ENCODE measurements around the gene ASPSCR1. TPM values are rescaled to one million over a fixed set of nuclear protein-coding genes. Genes with fewer than 3 reads are reported as not detected.

The ASPSCR1 gene
- total RNA-seq, 1 experiment from 2014 or later = 54.9 TPM

DNA sequence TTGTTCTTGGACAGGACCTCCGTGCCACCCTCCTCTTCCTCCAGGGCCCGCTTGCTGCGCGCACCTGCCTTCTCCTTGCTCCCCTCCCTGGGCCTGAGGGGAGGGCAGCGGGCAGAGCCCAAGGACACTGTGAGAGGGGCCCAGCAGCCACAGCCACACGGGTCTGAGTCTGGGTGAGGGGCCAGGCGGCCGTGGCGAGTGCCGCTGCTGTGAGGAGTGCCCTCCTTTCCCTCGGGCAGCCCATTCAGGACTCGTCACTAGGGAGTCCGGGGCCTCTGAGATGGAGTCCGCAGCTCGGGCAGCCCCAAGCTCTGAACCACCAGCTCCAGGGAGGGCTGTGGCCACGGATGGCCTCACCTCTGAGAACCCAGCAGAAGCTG is 82.6 kb downstream of the ASPSCR1 start:
- intact Hi-C loops (cut with micrococcal nuclease; ENCODE audit: unreplicated experiment) = no loop called here
- Histone ChIP-seq H3F3A (ENCODE audit: insufficient read depth, low read depth) (no peaks in the 10 kb centered on the region), H3K27me3 (ENCODE audit: insufficient read depth, low read depth) (no peaks in the 10 kb centered on the region), H3K27ac (no peak overlapping the region), H3K4me2 (no peak overlapping the region), H4K20me1 (ENCODE audit: insufficient read depth) (no peaks in the 10 kb centered on the region), H3K4me3 (no peak overlapping the region), H3K79me2 (ENCODE audit: low read depth) (peaks cover 14% of the 10 kb centered on the region; the same call in 1 of the 2 replicates), H3K9me3 (ENCODE audit: insufficient read depth, low read depth) (no peaks in the 10 kb centered on the region), H2AFZ (no peak overlapping the region), H3K36me3 (ENCODE audit: low read depth) (no peaks in the 10 kb centered on the region), H3K9me2 (ENCODE audit: insufficient read depth) (no peaks in the 10 kb centered on the region), H3K4me1 (replicated peaks; ENCODE audit: insufficient read depth) (0 out of 2 replicates have a peak, but pooled peaks cover 5% of the 10 kb centered on the region)
- BruUV-seq (replicated peaks) = no TSS peak
- no peak for TF ChIP-seq EZH2 (IDR thresholded peaks at IDR 0.05; ENCODE audit: low read depth)
- TF ChIP-seq, protein P1, sequence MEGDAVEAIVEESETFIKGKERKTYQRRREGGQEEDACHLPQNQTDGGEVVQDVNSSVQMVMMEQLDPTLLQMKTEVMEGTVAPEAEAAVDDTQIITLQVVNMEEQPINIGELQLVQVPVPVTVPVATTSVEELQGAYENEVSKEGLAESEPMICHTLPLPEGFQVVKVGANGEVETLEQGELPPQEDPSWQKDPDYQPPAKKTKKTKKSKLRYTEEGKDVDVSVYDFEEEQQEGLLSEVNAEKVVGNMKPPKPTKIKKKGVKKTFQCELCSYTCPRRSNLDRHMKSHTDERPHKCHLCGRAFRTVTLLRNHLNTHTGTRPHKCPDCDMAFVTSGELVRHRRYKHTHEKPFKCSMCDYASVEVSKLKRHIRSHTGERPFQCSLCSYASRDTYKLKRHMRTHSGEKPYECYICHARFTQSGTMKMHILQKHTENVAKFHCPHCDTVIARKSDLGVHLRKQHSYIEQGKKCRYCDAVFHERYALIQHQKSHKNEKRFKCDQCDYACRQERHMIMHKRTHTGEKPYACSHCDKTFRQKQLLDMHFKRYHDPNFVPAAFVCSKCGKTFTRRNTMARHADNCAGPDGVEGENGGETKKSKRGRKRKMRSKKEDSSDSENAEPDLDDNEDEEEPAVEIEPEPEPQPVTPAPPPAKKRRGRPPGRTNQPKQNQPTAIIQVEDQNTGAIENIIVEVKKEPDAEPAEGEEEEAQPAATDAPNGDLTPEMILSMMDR (conservative IDR thresholded peaks at IDR 0.05) = no peak
- no peak for DNase-seq
- POLR2A ChIA-PET (ENCODE audit: unreplicated experiment) = interaction anchor here (0.6 kb wide), 1 partner anchor 240 kb away, joined by 10 read pairs; no protein-coding TSS in a partner anchor
- CTCF ChIA-PET = no interaction called here

DNA sequence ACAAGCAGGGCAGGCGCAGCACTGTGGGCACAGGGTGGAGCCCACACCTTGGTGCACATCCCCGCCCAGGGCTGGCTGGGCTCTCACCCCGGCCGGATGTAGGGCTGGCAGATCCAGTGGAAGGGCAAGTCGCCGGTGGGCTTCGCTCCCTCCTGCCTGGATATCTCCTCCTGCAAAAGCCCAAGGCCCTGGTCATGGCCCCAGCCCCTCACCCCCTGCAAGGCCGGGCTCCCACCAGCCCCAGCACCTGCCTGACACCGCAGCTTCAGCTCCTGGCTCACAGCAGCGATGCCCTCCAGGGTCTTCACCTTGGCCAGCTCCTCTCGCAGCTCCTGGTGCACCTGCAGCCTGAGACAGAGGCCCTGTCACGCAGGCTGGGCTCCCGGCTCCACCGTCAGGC is 83.2 kb downstream of the ASPSCR1 start:
- H3K9me2 ChIP-seq (ENCODE audit: insufficient read depth) = no peaks in the 10 kb centered on the region
- H3K4me1 ChIP-seq (replicated peaks; ENCODE audit: insufficient read depth) = 0 out of 2 replicates have a peak, but pooled peaks cover 5% of the 10 kb centered on the region
- no peak overlapping the region for H3K27ac ChIP-seq
- H3K4me3 ChIP-seq = no peak overlapping the region
- TF ChIP-seq, protein P1 (conservative IDR thresholded peaks at IDR 0.05) = no peak
- no peak for TF ChIP-seq EZH2 (IDR thresholded peaks at IDR 0.05; ENCODE audit: low read depth)
- no TSS peak for BruUV-seq (replicated peaks)
- no peaks in the 10 kb centered on the region for H4K20me1 ChIP-seq (ENCODE audit: insufficient read depth)
- H3K9me3 ChIP-seq (ENCODE audit: insufficient read depth, low read depth) = no peaks in the 10 kb centered on the region
- intact Hi-C loops (cut with micrococcal nuclease; ENCODE audit: unreplicated experiment) = no loop called here
- H2AFZ ChIP-seq = no peak overlapping the region
- H3K79me2 ChIP-seq (ENCODE audit: low read depth) = peaks cover 17% of the 10 kb centered on the region; the same call in 1 of the 2 replicates
- no peak for DNase-seq
- no peaks in the 10 kb centered on the region for H3K27me3 ChIP-seq (ENCODE audit: insufficient read depth, low read depth)
- H3F3A ChIP-seq (ENCODE audit: insufficient read depth, low read depth) = no peaks in the 10 kb centered on the region
- POLR2A ChIA-PET (ENCODE audit: unreplicated experiment) = no interaction called here
- H3K36me3 ChIP-seq (ENCODE audit: low read depth) = no peaks in the 10 kb centered on the region
- H3K4me2 ChIP-seq = no peak overlapping the region
- CTCF ChIA-PET = no interaction called here

DNA sequence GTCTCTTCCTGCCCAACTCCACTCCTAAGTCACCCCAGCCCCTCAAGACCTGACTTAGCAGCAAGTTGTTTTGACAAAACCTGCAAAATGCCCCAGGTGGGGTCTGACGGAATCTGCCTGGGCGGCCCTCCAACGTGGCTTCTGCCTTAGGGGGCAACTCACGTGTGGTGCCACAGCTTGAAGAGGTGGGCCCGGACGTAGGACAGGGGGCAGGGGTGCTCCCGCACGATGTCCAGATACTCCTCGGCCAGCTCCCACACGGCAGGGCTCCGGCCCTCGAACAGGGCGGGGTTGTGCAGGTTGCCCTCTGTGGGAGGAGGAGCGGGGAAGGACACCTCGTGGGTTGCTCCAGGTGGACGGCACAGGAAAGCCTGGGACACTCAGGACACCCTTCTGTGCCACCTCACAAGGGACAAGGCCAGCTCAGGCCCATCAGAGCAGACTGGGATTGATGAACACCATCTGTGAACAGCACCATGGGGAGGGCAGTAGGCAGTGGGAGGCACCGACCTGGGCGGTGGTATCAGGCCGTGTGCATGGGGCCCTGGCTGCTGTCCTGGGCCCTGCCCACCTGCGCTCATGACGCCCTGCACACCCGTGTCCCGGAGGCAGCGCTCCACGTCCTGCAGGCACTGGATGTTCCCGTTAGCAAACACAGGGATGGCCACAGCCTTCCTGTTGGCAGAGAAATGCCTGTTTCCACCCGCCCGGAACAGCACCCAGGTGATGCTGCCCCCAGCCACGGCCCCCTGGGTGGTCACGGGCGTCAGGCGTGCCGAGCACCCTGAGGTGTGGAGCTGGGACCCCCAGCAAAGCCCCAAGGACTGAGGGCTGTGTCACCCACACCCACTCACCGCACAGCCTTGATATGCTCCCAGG is 83.9 kb downstream of the ASPSCR1 start:
- POLR2A ChIA-PET (ENCODE audit: unreplicated experiment) = no interaction called here
- H3K4me3 ChIP-seq = no peak overlapping the region
- DNase-seq = no peak
- H3K9me3 ChIP-seq (ENCODE audit: insufficient read depth, low read depth) = no peaks in the 10 kb centered on the region
- H3K4me2 ChIP-seq = no peak overlapping the region
- H3K9me2 ChIP-seq (ENCODE audit: insufficient read depth) = no peaks in the 10 kb centered on the region
- peaks cover 17% of the 10 kb centered on the region; the same call in 1 of the 2 replicates for H3K79me2 ChIP-seq (ENCODE audit: low read depth)
- no peak for TF ChIP-seq EZH2 (IDR thresholded peaks at IDR 0.05; ENCODE audit: low read depth)
- TF ChIP-seq, protein P1 (conservative IDR thresholded peaks at IDR 0.05) = no peak
- H4K20me1 ChIP-seq (ENCODE audit: insufficient read depth) = no peaks in the 10 kb centered on the region
- CTCF ChIA-PET = no interaction called here
- H3K27me3 ChIP-seq (ENCODE audit: insufficient read depth, low read depth) = no peaks in the 10 kb centered on the region
- no peaks in the 10 kb centered on the region for H3F3A ChIP-seq (ENCODE audit: insufficient read depth, low read depth)
- intact Hi-C loops (cut with micrococcal nuclease; ENCODE audit: unreplicated experiment) = no loop called here
- no TSS peak for BruUV-seq (replicated peaks)
- H3K4me1 ChIP-seq (replicated peaks; ENCODE audit: insufficient read depth) = peaks cover 9% of the 10 kb centered on the region; the same call in 1 of the 2 replicates
- no peaks in the 10 kb centered on the region for H3K36me3 ChIP-seq (ENCODE audit: low read depth)
- no peak overlapping the region for H3K27ac ChIP-seq
- no peak overlapping the region for H2AFZ ChIP-seq
